ENCODE results near the gene TMEM81. TPM values are rescaled to one million over a fixed set of nuclear protein-coding genes. Genes with fewer than 3 reads are reported as not detected.

Gene TMEM81
- polyA plus RNA-seq, 2 of the 4 experiments (the other 2 are of a cell fraction) = 2.2 to 4.3 TPM

DNA sequence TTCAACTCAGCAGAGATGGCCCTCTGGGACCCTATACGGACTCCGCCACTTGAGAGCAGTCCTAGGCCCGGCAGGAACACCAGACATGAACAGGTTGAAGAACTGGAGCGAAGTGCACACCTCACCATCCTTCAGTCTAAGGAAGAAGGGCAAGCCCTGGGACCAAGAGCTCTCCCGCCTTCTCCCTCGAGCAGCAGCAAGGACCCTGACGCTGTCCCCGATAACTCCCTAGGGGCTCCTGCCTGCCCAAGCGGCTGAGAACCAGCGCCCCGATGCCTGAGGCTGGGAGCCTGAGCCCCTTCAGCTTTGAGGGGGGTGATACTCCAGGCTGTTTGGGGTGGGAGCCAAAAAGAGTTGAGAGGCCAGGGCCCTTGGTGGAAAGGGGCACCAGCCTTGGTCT lies 10.2 kb downstream of the TMEM81 start:
- no peak for ATAC-seq
- TF ChIP-seq HMGXB4 (CRISPR knock-in tag; IDR thresholded peaks at IDR 0.05; ENCODE audit: borderline replicate concordance) (no peak), KDM1A (IDR thresholded peaks at IDR 0.05; ENCODE audit: low read depth) (no peak), EP300 (IDR thresholded peaks at IDR 0.05) (no peak), MAZ (IDR thresholded peaks at IDR 0.05; ENCODE audit: borderline replicate concordance, low read depth, low read length) (no peak), E2F6 (IDR thresholded peaks at IDR 0.05; ENCODE audit: borderline replicate concordance, low read depth) (no peak), CHD4 (IDR thresholded peaks at IDR 0.05; ENCODE audit: borderline replicate concordance) (no peak), RCOR1 (IDR thresholded peaks at IDR 0.05; ENCODE audit: low read depth, low read length) (no peak), MYC (IDR thresholded peaks at IDR 0.05; ENCODE audit: borderline replicate concordance, low read length) (no peak), CEBPB (IDR thresholded peaks at IDR 0.05) (no peak), EHMT2 (IDR thresholded peaks at IDR 0.05; ENCODE audit: low read depth) (no peak)
- 83% methylated on average over 11 of the region's 11 CpGs for WGBS (ENCODE audit: missing lambda C conversion rate)
- Histone ChIP-seq H3K27ac (no peak overlapping the region), H3K4me1 (no peaks in the 10 kb centered on the region), H3K4me3 (no peak overlapping the region), H3K4me2 (no peak overlapping the region), H3K9me3 (no peaks in the 10 kb centered on the region)
- POLR2A ChIA-PET = interaction anchor here (0.6 kb wide), 1 partner anchor 14 kb away, joined by 4 read pairs; no protein-coding TSS in a partner anchor
- FAIRE-seq = no peak
- no peak for DNase-seq (ENCODE audit: low read depth in 1 of 2, low spot score in 1 of 2)
- CTCF ChIA-PET = interaction anchor here (0.7 to 15.7 kb wide), 7 partner anchors 13 to 411 kb away, joined by 3 to 134 read pairs (median 4); no protein-coding TSS in a partner anchor

- Histone ChIP-seq H3K9me3 (no peaks in the 10 kb centered on the region), H3K27ac (no peak overlapping the region), H3K4me1 (no peaks in the 10 kb centered on the region), H3K4me3 (no peak overlapping the region), H3K4me2 (no peak overlapping the region)
- 82% methylated on average over 12 of the region's 12 CpGs for WGBS (ENCODE audit: missing lambda C conversion rate)
- no peak for TF ChIP-seq USF2 (IDR thresholded peaks at IDR 0.05)
- TF ChIP-seq NR3C1 (IDR thresholded peaks at IDR 0.05) = no peak
- TF ChIP-seq, protein P1, sequence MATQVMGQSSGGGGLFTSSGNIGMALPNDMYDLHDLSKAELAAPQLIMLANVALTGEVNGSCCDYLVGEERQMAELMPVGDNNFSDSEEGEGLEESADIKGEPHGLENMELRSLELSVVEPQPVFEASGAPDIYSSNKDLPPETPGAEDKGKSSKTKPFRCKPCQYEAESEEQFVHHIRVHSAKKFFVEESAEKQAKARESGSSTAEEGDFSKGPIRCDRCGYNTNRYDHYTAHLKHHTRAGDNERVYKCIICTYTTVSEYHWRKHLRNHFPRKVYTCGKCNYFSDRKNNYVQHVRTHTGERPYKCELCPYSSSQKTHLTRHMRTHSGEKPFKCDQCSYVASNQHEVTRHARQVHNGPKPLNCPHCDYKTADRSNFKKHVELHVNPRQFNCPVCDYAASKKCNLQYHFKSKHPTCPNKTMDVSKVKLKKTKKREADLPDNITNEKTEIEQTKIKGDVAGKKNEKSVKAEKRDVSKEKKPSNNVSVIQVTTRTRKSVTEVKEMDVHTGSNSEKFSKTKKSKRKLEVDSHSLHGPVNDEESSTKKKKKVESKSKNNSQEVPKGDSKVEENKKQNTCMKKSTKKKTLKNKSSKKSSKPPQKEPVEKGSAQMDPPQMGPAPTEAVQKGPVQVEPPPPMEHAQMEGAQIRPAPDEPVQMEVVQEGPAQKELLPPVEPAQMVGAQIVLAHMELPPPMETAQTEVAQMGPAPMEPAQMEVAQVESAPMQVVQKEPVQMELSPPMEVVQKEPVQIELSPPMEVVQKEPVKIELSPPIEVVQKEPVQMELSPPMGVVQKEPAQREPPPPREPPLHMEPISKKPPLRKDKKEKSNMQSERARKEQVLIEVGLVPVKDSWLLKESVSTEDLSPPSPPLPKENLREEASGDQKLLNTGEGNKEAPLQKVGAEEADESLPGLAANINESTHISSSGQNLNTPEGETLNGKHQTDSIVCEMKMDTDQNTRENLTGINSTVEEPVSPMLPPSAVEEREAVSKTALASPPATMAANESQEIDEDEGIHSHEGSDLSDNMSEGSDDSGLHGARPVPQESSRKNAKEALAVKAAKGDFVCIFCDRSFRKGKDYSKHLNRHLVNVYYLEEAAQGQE (IDR thresholded peaks at IDR 0.05) = no peak
- no peak for TF ChIP-seq RAD21 (conservative IDR thresholded peaks at IDR 0.05 in 1 of 2, IDR thresholded peaks at IDR 0.05 in 1 of 2)
- TF ChIP-seq EHMT2 (IDR thresholded peaks at IDR 0.05; ENCODE audit: low read depth) = no peak
- no peak for TF ChIP-seq HOXA7 (CRISPR knock-in tag; IDR thresholded peaks at IDR 0.05)
- TF ChIP-seq EP300 (IDR thresholded peaks at IDR 0.05) = no peak
- no peak for TF ChIP-seq CHD4 (IDR thresholded peaks at IDR 0.05; ENCODE audit: borderline replicate concordance)
- no peak for TF ChIP-seq RCOR1 (IDR thresholded peaks at IDR 0.05; ENCODE audit: low read depth, low read length)
- no peak for TF ChIP-seq NPAS2 (CRISPR knock-in tag; IDR thresholded peaks at IDR 0.05; ENCODE audit: borderline replicate concordance)
- no peak for TF ChIP-seq POLR2AphosphoS2 (conservative IDR thresholded peaks at IDR 0.05; ENCODE audit: low read length)
- ChIA-PET CTCF (interaction anchor here (0.6 to 15.7 kb wide), 10 partner anchors 12 to 412 kb away, joined by 3 to 134 read pairs (median 4); no protein-coding TSS in a partner anchor), POLR2A (interaction anchor here (0.6 kb wide), 1 partner anchor 14 kb away, joined by 4 read pairs; no protein-coding TSS in a partner anchor)
- FAIRE-seq (no peak), DNase-seq (ENCODE audit: low read depth in 1 of 2, low spot score in 1 of 2) (no peak), ATAC-seq (no peak)
Measured at GRCh38 chr1:205073511-205073910, 10.7 kb downstream of the TMEM81 start.

All from A549 (cell line).